A172 (cell line): Measurements from ENCODE around the gene RALA. TPM values are rescaled to one million over a fixed set of nuclear protein-coding genes. Genes with fewer than 3 reads are reported as not detected.
"Not testable (repeated sequence)": the region's sequence is repeated elsewhere in the genome, so short reads cannot be mapped to it uniquely, and the experiment has no call there.

Experiments
- DNase-seq: peaks from one replicate; pipeline ENCODE4 v3.0.0-alpha.2; 2015; ENCODE audit warnings: low spot score
- total RNA-seq: library from RNA; depleted of rRNA; stranded (reverse); fragments of >200 nt; shearing (Covaris generic); gene quantifications from 2 replicates; pipeline ENCODE4 v1.2.3, GENCODE V29; 2014

The RALA gene
- total RNA-seq, 1 experiment from 2014 or later = 32.4 TPM

DNA sequence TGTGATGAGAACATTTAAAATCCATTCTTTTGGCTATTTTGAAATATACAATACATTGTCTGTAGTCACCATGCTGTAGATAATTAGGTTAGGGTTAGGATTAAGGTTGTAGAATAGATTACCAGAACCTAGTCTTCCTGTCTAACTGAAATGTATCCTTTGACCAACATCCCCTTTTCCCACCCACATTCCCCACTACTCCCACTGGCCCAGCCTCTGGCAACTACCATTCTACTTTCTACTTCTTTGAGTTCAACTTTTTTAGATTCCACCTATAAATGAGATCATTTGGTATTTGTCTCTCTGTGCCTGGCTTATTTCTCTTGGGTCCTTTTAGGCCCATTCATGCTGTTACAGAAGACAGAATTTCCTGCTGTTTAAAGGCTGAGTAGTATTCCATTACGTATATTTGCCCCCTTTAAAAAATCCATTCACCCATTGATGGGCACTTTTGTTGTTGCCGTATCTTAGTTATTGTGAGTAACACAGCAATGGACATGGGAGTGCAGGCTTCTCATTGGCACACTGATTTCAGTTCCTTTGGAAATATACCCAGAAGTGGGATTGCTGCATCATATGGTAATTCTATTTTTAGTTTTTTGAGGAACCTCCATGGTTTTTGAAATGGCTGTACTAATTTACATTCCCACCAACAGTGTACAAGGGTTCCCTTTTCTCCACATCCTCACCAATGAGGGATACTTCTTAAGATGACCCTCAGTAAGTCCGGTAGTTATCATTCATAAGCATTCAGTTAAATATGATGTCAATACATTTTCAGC is 104.0 kb downstream of the RALA start:
- no peak for DNase-seq

DNA sequence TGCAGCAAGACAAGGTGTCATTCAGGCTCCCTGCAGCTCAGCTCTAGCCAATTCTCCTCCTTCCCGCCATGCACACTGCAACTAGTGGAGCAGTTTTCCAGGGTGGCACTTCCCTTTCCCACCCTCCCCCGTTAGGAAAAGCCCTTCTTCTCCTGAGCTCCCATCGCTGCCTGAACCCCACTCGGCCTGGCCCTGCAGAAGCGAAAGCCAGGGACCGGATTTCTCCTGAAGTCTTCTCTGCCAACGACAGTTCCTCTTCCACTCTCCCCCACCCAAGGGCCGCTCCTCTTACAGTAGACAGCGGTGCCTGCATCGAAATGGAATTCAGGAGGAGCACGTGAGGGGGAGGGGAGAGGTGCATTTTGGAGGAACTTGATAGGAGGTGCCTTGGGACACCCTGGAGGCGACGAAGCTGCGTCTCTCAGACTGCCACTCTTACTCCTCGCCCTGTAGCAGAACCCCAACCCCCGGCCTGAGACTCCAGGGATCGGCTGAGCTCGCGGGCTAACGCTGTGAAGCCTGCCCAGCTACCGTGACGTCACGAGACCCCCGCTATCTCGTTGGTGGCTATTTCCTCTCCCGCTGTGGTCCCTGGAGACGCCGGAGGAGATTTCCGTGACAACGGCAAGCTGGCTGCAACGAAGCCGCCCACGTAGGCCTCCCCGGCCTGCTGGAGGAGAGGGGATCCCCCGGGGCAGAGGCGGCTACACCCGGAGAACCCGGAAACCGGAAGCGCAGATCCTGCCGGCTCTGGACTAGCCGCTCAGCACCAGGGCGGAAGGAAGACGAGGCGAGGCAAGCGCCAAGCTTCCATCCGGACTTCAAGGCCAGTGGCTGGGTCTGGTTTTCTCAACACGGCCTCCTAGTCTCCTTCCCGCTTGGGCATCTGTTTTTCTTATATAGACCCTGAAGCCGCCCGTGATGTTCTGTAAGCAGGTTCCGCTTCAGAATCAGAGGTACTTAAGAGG is 109.7 kb downstream of the RALA start:
- DNase-seq = peak; percentile 95

DNA sequence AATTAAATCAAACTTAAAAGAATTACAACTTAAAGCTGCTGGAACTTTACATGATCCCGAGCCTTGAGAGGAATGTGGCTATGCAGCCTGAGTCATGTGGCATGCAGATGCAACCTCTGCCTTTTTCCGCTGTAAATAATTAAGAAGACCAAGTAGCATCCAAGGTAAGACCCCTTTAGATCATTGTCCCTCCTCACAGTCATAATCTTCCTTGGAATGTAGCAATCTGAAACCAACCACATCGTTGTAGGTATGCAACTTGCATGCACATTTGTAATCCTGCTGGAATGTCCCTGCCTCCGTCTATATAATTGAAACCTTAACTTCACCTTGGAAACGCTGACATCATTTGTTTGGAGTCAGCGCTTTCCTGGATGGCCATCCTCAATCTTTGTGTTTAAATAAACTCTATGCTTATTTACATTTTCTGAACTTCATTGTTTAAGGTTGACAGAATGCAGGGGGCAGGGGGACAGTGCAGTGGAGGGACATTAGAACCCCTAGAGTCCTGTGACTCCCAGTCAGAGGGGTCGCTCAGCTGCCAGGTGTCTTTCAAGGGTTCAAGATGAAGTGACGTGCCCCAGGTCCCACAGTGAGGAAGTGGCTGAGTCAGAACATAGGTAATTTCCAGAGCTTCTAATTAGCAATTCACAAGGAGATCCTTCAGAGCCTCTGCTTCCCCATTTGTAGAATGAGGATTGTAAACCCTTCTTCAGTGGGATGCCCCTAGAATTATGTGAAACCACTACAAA is 110.7 kb downstream of the RALA start:
- peak; percentile 86 for DNase-seq

DNA sequence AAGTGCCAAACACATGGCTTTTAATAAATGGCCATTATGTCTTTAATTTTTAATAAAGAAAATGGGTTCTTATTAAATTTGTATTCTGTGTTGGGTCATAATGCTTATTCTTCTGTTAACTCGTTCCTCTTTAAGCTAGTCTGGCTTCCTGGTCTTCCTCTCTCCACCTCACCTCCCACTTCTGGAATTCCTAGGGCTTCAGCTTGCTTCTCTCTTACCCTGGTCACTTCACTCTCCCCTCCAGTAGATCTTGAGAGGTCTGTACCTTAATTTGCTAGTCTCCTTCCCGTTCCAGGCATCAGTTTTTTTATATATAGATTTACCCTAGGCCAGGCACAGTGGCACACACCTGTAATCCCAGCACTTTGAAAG is 111.2 kb downstream of the RALA start:
- DNase-seq = no peak

DNA sequence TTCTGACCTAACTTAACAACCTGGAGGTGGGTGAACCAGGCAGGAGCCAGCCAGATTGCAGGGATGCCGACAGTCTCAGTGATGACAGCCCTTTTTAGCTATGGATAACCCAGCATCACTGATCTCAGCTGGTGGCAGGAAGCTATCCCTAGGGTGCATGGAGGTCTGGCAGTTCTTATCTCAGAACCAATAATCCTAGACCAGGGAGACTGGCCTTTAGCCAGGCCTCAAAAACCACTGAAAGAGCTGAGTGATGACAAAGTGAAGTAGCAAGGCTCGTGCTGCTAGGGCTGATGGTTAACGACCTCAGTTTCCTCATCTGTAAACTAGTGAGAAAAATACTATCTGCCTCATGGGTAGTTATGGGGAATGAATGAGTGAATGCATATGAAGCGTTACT is 112.5 kb downstream of the RALA start:
- DNase-seq = peak; percentile 67

DNA sequence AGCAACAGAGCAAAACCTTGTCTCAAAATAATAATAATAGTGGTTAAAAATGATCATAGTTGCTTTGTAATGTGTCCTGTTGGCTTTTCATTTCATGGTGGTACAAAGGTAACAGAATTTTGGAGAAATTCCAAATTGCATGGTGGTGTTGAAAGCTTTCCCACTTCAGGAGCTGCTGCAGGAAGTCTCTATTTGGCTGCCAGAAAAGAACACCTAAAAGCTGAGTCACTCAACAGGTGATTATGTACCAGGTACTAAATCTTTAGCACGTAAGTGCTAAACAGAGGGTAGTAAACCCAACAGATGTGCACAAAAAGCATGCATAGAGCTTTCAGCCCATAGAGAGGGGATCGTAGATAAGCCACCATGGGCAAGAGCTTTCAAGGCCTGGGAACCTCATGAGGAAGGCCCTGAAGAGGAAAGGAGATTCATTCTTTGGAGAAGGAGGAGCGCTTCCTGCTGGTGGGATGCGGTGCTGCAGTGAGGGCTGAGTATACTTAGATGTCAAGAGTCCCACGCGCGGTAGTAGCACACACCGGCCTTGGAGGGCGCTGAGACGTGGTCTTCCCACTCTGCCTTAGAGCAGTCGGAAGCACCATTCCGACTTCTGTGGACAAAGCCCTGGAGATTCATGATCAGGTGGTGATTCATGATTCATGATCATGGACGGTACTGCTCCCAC is 118.7 kb downstream of the RALA start:
- peak; percentile 39 for DNase-seq

DNA sequence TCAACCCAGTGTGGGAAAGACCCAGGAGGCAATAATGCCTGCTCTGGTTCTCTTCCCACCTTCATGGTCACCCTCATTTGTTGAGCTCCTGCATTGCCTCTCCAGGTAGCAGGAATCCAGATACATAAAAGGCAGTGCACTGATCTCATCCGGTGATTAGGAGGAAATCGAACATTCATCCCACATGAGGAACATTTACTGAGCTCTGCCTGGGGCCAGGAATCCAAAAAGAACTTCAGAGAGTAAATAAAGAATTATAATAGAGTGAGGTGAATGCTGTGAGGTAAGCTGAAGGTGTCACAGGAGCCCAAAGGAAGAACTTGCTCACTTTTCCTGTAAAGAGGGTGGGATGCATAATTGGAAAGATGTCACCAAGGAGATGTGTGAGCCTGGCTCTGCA is 121.2 kb downstream of the RALA start:
- DNase-seq = no peak

DNA sequence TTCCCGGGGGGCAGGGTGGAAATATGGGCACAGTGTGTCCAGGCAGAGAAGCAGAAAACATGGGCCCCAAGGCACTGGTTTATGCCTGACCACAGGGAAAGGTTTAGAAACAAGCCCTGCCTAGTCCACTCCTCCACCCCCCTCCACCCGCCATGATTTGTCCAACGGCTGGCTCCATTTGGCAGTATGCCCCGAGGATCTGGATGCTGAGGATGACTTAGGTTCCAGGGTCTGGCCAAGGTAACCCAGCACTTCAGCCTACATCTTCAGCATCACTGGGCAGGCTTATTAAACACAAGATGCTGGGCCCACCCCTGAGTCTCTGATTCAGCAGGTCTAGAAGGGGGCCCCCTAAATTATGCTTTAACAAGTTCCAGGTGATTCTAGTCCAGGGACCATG is 121.9 kb downstream of the RALA start:
- DNase-seq = no peak

DNA sequence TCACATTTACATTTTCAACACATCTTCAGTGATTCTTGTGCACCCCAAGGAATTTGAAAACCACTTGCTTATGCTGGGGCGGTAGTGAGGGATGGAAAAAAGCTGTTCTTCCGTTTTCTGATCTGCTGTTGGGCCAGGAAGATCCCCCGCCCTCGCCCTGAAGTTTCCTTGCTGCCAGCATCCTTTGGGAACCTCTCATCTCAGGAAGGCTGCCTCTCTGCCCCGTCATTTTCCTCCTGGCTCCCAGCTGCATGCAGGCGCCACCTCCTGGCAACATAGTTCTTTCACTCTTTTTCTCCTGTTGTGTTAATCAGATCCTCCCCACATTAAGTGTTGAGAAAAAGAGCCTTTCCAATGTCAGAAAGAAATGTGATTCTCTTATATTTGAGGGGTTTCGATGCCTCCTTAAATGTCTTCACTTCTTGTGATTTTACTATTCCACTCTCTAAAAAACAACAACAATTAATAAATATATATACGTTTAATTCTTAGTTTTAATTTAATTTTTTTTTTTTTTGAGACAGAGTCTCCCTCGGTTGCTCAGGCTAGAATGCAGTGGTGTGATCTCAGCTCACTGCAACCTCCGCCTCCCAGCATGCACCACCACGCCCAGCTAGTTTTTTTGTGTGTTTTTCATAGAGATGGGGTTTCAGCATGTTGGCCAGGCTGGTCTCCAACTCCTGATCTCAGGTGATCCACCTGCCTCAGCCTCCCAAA is 122.9 kb downstream of the RALA start:
- DNase-seq = peak; percentile 89

DNA sequence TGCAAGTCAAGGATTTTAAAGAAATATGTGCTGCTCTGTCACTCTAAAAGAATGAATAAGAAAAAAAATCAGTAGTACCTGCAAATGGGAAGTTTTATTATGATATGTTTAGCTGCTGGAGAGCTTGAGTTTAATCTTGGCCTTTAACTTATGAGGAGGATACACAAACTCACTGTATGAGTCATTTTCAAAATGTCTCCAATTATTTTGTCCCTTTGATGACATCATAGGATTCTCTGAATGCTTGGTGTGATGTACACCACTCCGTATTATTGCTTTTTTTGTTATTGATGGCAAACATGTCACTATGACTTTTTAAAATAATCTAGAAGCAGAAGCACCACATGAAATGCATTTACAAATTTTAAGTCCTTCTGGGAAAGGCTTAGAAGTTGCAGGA is 125.8 kb downstream of the RALA start:
- DNase-seq = peak; percentile 82

DNA sequence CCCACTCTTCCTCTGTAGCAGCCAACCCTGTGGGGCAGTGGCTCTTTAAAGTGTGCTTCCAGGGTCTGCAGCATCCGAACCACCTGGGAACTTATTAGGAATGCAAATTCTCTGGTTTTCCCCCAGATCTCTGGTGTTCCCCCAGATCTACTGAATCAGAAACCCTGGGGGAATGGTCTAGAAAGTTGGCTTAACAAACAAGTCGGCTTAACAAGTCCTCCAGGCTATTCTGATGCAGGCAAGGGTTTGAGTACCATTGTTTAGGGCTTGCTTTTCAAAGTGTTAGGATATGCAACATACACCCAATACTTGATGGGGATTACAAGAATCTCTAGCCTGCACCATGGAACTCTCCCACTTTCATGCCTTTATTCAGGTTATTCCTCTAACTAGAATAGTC is 126.3 kb downstream of the RALA start:
- no peak for DNase-seq

DNA sequence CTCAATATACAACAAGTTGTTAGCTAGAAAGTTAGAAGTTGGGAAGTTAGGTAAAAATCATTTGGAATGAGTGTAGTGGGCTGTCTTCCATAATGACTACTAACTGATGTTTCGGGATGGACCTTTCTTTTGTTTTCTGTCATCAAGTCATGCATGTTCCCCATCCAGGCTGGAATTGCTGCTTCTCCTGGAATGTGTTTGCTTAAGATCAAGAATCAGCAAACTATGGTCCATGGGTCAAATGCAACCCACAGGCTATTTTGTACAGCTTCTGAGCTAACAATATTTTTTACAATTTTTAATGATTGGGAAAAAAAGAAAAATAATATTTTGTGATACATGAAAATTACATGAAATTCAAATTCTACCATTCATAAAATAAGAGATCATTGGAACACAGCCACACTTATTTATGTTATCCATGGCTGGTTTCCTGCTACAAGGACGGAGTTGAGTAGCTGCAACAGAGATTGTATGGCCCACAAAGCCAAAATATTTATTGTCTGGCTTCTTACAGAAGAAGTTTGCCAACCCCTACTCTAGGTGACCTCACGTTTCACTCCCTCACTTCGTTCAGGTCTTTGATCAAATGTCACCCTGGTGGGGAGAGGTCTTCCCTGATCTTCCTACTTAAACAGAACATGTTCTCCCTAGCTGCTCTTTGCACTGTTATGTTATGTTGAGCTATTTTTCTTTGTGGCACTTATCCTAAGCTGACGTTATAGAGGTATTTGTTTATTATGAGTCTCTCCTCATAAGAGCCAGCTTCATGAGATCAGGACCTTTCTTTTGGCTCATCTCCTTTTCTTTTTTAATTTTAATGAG is 127.1 kb downstream of the RALA start:
- no peak for DNase-seq

DNA sequence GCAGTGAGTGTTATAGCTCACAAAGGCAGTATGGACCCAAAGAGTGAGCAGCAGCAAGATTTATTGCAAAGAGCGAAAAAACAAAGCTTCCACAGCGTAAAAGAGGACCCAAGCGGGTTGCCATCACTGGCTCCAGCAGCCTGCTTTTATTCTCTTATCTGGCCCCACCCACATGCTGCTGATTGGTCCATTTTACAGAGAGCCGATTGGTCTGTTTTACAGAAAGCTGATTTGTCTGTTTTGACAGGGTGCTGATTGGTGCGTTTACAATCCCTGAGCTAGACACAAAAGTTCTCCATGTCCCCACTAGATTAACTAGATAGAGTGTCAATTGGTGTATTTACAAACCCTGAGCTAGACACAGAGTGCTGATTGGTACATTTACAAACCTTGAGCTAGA is 129.9 kb downstream of the RALA start:
- DNase-seq = not testable (repeated sequence)

DNA sequence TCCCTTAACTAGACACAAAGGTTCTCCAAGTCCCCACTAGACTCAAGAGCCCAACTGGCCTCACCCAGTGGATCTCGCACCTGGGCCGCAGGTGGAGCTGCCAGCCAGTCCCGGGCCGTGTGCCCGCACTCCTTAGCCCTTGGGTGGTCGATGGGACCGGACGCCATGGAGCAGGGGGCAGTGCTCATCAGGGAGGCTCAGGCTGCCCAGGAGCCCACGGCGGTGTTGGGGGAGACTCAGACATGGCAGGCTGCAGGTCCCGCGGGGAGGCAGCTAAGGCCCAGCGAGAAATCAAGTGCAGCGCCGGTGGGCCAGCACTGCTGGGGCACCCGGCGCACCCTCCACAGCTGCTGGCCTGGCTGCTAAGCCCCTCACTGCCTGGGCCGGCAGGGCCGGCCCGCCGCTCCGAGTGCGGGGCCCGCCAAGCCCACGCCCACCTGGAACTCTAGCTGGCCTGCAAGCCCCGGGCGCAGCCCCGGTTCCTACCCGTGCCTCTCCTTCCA is 130.5 kb downstream of the RALA start:
- no peak for DNase-seq

DNA sequence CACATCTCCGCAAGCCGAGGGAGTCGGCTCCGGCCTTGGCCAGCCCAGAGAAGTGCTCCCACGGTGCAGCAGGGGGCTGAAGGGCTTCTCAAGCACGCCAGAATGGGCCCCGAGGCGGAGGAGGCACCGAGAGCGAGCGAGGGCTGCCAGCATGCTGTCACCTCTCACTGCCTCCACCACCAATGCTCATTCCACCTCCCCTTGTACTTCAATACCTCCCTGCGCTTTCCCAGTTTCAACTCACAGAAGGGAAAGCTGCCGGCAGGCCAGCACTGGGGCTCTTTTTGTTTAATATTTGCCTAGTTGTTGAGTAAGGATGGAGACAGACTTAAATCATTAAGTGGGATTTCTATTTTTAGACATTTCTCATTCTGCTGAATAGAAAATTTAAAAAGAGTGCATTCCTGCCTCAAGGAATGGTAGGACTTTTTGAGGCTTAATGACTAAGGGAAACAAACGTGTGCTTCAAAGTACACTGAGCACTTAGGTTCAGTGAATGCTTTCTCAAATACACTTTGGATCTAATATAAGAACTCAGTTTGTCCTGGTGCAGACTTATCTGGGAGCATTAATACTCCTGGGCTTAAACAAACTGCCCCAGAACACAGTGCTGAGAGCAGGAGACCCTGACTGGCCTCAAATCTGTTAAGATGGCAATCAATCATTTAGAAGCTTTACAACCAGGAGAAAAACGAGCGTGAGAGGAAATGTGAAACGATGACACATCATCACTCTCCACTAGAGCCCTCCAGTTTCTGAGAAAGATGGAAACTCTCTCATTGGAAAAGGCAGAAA is 131.2 kb downstream of the RALA start:
- DNase-seq = peak; percentile 83

DNA sequence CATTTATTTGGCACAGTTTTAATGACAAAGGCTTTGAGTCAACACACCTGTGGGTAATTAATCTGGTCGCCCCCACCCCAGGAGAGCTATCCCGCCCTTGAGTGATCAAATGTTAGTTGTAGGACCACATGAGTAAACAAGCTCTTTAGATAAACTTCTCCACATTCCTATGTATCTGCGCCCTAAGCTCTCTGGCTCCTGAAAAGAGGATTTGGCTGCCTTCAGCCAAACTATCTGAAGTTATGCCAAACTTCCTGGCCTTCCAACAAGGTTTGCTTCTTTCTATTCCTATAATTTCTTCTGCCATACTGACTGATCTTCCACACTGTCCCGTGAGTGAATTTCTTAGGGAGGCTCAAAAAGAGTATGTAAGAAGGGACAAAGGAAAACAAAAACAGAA is 134.2 kb downstream of the RALA start:
- no peak for DNase-seq
